ENCODE measurements around the gene RPS6KB2. TPM values are rescaled to one million over a fixed set of nuclear protein-coding genes. Genes with fewer than 3 reads are reported as not detected.
A peak's percentile ranks its signal among the peaks of the same experiment; 100 is the strongest.

The RPS6KB2 gene
- total and polyA plus RNA-seq, 9 of the 15 experiments (the other 6 are each of a cell fraction or from before 2014, with no cell fraction given): 0.42 to 122 (median 82.6) TPM

GRCh38 chr11:67402192-67402839 lies 26.0 kb upstream of the RPS6KB2 start (continued):
- peak; percentile 68; the same call in 1 of the 2 replicates for TF ChIP-seq ZNF592 (IDR thresholded peaks at IDR 0.05)
- 0 out of 2 replicates have a peak, but pooled peaks have one; percentile 15 for TF ChIP-seq MEF2D (tag; conservative IDR thresholded peaks at IDR 0.05; ENCODE audit: low read depth)
- TF ChIP-seq AFF1 (IDR thresholded peaks at IDR 0.05; ENCODE audit: low read depth in 1 of 2, partially characterized antibody in 2 of 2): peak; percentile 48 to 57
- 0 out of 2 replicates have a peak, but pooled peaks have one; percentile 13 for TF ChIP-seq GABPB1 (CRISPR knock-in tag; IDR thresholded peaks at IDR 0.05)
- TF ChIP-seq TRIM28 (IDR thresholded peaks at IDR 0.05): 0 out of 2 replicates have a peak, but pooled peaks have one; percentile 31
- peak; percentile 8; the same call in 1 of the 2 replicates for TF ChIP-seq SMARCA4 (IDR thresholded peaks at IDR 0.05)
- TF ChIP-seq DPF2 (IDR thresholded peaks at IDR 0.05): peak; percentile 64; the same call in 1 of the 2 replicates
- 0 out of 2 replicates have a peak, but pooled peaks have one; percentile 86 for TF ChIP-seq SUPT5H (IDR thresholded peaks at IDR 0.05)
- peak in 1 of 2 experiments; percentile 3; a peak in 1 of 4 replicates for TF ChIP-seq FOXK2 (conservative IDR thresholded peaks at IDR 0.05 in 1 of 2, IDR thresholded peaks at IDR 0.05 in 1 of 2; ENCODE audit: low read depth in 2 of 2)
- peak; percentile 29; the same call in 1 of the 2 replicates for TF ChIP-seq SP1 (CRISPR knock-in tag; IDR thresholded peaks at IDR 0.05)
- peak; percentile 46 for TF ChIP-seq PRDM10 (IDR thresholded peaks at IDR 0.05; ENCODE audit: partially characterized antibody)
- peak; percentile 61; the same call in 1 of the 2 replicates for TF ChIP-seq DMBX1 (CRISPR knock-in tag; IDR thresholded peaks at IDR 0.05; ENCODE audit: borderline replicate concordance)
- TF ChIP-seq POLR2A (conservative IDR thresholded peaks at IDR 0.05): peak; percentile 7; the same call in 1 of the 2 replicates
- peak; percentile 27; the same call in 1 of the 2 replicates for TF ChIP-seq NR2C1 (IDR thresholded peaks at IDR 0.05)
- TF ChIP-seq NR2C1 (tag; IDR thresholded peaks at IDR 0.05): 0 out of 2 replicates have a peak, but pooled peaks have one; percentile 37
- 0 out of 2 replicates have a peak, but pooled peaks have one; percentile 38 for TF ChIP-seq HDAC2 (IDR thresholded peaks at IDR 0.05)
- peak; percentile 78; the same call in 1 of the 2 replicates for TF ChIP-seq ETV1 (tag; conservative IDR thresholded peaks at IDR 0.05; ENCODE audit: low read depth)

Measured in K562 (cell line).